Stimulated activated CD8-positive, alpha-beta memory T cell treated with anti-CD3 and anti-CD28 coated beads, Interleukin-15, amount 100 ng/mL, for 4 hours (primary cell): ENCODE data around the gene SHKBP1.
"Not testable (repeated sequence)": the region's sequence is repeated elsewhere in the genome, so short reads cannot be mapped to it uniquely, and the experiment has no call there.

Source experiments
- DNase-seq, 2 donors: peaks; one replicate each; pipeline ENCODE4 v3.0.0-alpha.2; 2020; ENCODE audit warnings: low read depth in 2 of 2

Gene SHKBP1

DNA sequence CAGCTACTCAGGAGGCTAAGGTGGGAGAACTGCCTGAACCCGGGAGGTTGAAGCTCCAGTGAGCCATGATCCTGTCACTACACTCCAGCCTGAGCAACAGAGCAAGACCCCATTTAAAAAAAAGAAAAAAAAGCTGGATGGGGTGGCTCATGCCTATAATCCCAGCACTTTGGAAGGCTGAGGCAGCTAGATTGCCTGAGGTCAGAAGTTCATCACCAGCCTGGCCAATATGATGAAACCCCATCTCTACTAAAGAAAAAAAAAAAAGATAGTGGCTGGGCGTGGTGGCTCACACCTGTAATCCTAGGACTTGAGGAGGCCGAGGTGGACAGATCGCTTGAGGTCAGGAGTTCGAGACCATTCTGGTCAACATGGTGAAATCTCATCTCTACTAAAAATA lies 39.5 kb downstream of the SHKBP1 start:
- DNase-seq: no peak

DNA sequence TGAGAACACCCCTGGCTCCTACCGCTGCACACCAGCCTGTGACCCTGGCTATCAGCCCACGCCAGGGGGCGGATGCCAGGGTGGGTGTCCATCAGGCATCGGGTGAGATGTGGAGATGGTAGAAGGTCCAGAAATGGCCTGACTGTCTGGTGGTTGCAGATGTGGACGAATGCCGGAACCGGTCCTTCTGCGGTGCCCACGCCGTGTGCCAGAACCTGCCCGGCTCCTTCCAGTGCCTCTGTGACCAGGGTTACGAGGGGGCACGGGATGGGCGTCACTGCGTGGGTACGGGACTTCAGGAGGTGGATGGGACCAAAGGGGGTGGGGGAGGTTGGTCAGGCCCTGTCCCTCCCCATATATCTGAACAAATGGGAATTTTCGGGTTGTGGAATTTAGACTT lies 40.3 kb downstream of the SHKBP1 start:
- DNase-seq: no peak

DNA sequence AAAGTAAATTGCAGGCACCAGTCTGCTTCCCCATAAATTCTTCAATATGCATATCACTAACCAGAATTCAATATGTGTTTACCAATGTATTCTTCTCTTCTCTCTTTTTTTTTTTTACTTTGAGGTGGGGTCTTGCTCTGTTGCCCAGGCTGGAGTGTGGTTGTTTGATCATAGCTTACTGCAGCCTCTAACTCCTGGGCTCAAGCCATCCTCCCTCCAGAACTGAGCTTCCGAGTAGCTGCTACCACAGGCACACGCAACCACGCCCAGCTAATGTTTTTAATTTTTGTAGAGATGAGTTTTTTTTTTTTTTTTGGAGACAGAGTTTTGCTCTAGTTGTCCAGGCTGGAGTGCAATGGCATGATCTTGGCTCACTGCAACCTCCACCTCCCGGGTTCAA lies 41.3 kb downstream of the SHKBP1 start:
- no peak for DNase-seq

DNA sequence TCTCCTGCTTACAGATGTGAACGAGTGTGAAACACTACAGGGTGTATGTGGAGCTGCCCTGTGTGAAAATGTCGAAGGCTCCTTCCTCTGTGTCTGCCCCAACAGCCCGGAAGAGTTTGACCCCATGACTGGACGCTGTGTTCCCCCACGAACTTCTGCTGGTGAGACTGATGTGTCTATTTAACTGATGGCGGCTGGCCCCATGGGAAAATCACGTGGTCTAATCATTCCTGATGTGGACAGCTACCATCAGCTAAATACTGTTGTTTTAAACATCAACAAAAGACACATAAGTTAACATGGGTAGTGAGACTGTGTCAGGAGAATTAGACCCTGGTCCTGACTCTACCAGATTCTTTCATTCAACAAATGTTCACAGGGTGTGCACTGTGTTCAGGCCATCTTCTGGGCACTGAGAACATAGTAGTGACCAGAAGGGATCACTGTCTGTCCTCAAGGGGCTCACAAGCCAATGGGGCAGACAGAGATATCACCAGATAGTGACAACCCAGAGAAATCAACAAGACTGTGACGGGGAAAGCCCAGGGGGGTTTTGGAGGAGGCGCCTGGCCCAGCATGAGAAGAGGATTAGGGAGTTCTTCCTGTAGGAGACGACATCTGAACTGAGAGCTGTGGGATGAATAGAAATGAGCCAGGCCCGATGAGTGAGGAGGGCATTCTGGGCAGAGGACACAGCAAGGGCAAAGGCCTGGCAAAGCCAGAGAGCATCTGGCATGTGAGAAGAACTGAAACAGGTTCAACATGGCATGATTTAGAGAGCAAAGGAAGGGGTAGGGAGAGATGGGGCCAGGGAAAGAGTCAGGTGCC lies 42.9 kb downstream of the SHKBP1 start:
- DNase-seq: no peak

DNA sequence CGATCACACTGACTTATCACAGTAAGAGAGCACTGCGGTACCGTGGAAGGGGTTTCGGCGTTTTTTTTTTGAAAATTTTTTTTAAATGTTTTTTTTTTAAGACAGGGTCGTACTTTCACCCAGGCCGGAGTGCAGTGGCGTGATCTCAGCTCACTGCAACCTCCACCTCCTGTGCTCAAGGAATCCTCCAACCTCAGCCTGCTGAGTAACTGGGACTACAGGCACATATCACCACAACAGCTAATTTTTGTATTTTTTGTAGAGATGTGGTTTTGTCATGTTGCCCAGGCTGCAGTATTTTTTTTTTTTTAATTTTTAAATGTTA lies 43.5 kb downstream of the SHKBP1 start:
- no peak for DNase-seq

DNA sequence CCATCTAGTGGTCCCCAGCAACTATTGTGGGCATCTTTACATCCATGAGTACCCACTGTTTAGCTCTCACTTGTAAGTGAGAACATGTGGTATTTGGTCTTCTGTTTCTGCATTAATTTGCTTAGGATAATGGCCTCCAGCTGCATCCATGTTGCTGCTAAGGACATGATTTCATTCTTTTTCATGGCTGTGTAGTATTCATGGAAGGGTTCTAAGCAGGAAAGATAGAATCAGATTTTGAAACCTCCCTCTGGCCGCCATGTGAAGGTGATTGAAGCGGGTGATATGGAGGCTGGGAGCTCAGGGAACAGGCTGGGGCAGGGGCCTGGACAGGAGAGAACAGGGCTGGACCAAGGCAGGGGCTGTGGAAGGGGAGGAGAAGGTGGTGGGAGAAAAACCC lies 44.6 kb downstream of the SHKBP1 start:
- DNase-seq: no peak

DNA sequence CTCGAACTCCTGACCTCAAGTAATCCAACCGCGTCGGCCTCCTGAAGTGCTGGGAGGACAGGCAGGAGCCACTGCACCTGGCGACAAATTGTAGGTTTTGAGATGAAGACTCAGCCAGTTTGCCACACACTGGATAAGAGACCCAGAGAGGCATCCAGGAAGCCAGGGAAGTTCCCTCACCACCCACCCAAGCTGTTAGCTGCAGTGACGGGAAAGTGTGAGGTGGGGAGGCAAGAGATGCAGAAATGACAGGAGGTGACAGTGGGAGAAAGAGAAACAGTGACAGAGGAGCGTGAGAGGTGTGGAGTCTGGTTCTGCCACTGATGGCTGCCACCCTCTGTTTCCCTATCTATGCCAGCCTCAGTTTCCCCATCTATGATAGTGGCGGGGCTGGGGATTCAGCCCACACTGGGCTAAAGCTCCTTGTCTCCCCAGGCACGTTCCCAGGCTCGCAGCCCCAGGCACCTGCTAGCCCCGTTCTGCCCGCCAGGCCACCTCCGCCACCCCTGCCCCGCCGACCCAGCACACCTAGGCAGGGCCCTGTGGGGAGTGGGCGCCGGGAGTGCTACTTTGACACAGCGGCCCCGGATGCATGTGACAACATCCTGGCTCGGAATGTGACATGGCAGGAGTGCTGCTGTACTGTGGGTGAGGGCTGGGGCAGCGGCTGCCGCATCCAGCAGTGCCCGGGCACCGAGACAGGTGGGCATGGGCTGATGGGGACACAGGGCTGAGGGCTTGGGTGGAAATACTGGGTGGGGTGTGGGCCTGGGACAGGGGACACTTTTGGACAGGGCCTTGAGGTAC lies 45.5 kb downstream of the SHKBP1 start:
- no peak for DNase-seq

DNA sequence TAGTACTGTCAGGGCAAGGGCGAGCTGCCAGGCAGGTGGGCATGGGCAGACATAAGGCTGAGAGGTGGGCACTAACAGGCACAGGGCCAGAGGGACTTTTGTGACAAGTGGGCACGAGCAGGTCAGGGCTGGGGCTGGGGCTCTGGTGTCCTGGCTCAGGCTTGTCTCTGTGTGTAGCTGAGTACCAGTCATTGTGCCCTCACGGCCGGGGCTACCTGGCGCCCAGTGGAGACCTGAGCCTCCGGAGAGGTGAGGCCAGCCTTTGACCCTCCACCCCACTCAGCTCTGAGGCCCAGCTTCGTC lies 46.1 kb downstream of the SHKBP1 start:
- DNase-seq: no peak

DNA sequence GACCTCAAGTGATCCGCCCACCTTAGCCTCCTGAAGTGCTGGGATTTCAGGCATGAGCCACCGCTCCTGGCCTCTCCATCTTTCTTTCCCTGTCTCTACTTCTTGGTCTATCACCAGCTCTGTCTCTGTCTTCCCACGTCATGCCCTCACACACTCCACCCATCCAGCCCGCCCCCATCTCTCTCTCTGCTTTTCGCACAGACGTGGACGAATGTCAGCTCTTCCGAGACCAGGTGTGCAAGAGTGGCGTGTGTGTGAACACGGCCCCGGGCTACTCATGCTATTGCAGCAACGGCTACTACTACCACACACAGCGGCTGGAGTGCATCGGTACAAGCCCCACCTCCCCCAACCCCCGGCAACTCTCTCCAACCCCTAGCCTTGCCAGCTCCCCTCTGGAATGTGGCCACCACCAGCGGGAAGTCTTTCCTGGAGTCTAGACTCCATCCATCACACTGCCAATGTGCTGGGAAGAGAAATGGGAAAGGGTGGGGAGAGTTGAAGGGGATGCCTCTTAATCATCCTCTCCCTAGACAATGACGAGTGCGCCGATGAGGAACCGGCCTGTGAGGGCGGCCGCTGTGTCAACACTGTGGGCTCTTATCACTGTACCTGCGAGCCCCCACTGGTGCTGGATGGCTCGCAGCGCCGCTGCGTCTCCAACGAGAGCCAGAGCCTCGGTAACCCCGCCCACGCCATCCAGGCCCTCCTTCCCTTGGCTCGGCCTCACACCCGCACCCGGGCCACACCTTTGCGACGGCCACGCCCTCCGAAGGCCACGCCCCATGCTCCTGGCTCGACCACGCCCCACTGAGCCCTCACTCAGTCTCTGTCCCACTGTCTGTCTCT lies 47.0 kb downstream of the SHKBP1 start:
- no peak for DNase-seq

DNA sequence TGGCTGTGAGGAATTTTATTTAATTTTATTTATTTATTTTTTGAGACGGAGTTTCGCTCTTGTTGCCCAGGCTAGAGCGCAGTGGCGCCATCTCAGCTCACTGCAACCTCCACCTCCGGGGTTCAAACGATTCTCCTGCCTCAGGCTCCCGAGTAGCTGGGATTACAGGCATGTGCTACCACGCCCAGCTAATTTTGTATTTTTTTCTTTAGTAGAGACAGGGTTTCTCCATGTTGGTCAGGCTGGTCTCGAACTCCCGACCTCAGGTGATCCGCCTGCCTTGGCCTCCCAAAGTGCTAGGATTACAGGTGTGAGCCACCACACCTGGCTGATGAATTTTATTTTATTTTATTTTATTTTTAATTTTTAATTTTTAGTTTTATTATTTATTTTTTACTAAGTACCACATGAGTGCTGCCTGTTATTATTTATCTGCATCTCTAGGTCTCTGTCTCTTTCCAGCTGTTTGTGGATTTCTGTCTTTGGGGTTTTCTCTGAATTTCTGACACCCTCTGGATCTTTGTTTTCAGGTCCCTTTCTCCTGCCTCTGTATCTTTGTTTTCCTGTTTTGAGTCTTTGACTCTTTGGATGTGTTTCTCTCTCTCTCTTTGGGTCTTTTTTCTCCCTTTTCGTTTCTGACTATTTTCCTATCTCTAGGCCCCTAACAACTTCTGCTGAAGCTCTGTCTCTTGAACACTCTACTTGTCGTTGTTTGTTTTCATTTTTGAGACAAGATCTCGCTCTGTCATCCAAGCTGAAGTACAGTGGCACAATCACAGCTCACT lies 47.9 kb downstream of the SHKBP1 start:
- not testable (repeated sequence) for DNase-seq

DNA sequence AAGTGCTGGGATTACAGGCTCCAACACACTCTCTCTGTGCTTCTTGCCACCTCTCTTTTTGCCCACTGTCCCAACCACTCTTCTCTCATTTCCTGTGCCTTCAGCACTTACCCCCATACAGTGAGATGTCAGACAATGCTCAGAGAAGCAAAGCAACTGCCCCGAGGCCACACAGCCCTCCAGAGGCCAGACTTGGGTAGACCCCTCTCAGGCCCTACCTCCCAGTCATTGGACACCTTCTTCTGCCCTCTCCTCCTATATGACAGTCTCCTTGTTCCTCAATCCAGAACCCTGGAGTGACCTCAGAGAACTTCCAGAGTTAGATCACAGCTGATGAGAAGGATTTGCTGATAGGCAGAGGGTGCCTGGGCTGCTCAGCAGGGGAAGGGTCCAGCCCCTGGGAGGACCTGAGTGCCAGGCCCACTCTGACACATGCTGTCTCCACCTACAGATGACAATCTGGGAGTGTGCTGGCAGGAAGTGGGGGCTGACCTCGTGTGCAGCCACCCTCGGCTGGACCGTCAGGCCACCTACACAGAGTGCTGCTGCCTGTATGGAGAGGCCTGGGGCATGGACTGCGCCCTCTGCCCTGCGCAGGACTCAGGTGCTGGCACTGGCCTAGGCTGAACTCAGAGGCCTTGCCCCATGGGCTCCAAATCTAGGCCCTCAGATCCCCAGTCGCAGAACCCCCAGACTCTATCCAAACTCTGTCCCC lies 48.9 kb downstream of the SHKBP1 start:
- no peak for DNase-seq

DNA sequence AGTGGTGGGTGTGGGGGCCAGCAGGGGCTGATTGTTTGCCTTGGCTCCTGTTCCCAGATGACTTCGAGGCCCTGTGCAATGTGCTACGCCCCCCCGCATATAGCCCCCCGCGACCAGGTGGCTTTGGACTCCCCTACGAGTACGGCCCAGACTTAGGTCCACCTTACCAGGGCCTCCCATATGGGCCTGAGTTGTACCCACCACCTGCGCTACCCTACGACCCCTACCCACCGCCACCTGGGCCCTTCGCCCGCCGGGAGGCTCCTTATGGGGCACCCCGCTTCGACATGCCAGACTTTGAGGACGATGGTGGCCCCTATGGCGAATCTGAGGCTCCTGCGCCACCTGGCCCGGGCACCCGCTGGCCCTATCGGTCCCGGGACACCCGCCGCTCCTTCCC lies 50.2 kb downstream of the SHKBP1 start:
- DNase-seq: no peak

DNA sequence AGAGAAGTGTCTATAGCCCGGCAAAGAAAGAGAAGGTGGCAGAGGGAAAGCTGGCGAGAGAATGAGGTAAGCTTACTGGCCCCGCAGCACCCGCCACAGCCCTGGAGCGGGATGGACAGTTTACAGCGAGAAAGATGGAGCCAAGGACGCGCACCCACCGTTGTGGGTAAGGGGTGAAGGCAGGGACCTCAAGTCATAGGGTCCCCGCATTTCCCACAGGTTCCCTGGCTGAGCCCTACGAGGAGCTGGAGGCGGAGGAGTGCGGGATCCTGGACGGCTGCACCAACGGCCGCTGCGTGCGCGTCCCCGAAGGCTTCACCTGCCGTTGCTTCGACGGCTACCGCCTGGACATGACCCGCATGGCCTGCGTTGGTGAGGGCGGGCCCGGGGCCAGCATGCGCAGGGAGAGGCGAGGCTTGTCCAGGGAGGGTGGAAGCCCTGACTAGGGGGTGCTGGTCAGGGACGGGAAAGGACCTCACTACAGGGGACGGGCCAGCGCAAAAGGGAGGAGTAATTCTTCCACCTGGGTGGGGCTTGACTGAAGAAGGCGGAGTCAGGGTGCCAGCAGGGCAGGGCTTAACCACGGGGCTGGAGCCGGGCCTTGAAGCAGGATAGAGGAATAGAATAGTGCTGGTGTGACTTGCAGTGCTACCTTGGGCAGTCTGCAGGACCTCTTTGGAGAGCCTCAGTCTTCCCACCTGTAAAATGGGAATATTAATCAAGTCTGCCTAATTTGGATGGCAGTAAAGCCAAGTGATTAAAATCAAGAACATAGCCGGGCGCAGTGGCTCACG lies 51.0 kb downstream of the SHKBP1 start:
- DNase-seq: no peak

DNA sequence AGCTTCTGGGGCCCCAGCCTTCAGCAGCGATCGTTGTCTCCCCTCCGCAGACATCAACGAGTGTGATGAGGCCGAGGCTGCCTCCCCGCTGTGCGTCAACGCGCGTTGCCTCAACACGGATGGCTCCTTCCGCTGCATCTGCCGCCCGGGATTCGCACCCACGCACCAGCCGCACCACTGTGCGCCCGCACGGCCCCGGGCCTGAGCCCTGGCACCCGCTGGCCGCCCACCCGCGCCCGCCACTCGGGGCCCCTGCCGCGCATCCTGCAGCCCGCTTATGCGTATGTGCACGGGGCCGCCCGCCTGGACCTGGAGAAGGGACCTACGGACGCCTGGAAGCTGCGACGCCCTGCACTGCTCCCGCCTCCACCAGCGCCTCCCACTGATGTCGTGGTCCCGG lies 52.7 kb downstream of the SHKBP1 start:
- no peak for DNase-seq

DNA sequence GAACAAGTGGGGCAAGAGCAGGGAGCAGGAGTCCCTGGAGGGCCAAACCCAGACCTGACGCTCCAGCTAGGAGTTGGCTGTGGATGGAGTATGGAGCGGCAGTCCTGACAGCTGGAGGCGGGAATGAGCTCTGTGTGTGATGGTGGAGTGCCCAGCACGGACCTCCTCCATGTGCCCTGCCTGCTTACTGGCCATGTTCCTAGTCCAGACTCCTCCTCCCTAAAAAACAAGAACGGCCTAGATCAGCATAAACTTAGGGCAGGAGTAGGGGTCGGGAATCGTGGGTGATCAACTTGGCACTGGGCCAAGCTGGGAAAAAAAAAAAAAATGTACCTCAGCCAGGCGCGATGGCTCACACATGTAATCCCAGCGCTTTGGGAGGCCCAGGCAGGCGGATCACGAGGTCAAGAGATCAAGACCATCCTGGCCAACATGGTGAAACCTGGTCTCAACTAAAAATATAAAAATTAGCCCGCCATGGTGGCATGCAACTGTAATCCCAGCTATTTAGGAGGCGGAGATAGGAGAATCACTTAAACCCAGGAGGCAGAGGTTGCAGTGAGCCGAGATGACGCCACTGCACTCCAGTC lies 54.0 kb downstream of the SHKBP1 start:
- DNase-seq: no peak

DNA sequence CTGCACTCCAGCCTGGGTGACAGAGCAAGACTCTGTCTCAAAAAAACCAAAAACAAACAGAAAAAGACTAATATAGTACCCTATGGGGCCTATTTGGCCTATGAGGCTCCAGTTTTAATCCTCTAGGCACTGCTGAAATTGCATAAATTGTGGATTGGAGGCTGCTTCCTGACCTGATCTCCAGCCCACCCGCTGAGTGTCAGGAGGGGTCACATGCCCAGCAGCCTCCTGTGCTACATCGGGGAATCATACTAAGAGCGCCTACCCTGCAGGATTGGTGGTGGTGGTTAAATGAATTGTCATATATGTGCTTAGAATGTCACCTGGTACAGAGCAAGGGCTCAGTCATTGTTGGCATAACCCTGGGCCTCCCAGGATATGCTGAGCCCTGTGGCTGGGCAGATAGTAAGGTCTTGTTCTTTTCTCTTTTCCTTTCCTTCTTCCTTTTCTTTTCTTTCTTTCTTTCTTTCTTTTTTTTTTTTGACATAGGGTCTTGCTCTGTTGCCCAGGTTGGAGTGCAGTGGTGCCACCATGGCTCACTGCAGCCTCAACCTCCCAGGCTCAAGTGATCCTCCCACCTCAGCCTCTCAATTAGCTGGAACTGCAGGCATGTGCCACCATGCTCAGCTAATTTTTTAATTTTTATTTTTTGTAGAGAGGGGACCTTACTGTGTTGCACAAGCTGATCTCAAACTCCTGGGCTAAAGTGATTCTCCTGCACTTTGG lies 55.8 kb downstream of the SHKBP1 start:
- no peak for DNase-seq

DNA sequence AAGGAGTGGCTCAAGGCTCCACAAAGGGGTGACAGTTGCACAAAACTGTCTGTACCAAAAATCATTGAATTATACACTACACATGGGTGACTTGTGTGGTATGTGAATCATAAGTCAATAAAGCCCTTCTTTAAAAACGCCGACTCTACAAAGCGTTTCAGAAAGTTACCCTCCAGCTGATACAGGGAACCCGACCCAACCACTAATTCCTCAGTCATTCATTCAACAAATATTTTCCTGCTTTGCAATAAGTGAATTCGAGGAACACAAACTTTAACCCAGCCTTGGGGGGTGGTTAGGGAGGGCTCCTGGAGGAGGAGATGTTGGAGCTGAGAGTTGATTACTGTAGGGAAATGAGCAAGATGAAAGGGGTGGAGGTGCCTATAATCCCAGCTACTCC lies 56.5 kb downstream of the SHKBP1 start:
- no peak for DNase-seq

DNA sequence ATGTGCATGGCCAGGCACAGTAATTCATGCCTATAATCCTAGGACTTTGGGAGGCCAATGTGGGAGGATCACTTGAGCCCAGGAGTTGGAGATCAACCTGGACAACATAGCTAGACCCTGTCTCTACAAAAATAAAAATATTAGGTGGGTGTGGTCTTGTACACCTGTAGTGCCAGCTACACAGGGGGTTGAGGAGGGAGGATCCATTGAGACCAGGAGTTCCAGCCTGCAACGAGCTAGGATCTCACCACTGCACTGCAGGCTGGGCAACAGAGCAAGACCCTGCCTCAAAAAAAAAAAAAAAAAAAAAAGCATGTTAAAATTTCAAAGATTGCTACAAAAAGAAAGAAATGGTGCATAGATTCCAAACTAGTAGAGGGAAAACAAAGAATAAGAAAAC lies 61.7 kb downstream of the SHKBP1 start:
- DNase-seq: no peak

DNA sequence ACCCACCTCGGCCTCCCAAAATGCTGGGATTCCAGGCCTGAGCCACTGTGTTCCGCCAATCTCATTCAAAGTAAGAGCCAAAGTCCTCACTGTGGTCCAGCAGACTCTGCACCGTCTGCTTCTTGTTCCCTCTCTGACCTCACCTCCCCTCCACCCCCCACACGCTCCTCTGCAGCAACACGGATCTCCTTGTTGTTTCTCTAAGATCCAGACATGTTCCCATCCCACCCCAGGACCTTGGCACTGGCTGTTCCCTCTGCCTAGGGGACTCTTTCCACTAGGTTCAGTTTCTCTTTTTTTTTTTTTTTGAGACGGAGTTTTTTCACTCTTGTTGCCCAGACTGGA lies 62.9 kb downstream of the SHKBP1 start:
- no peak for DNase-seq
